HepG2 (cell line): ENCODE measurements around the gene B4GALT5. TPM values are rescaled to one million over a fixed set of nuclear protein-coding genes. Genes with fewer than 3 reads are reported as not detected.
A peak's percentile ranks its signal among the peaks of the same experiment; 100 is the strongest.

ENCODE experiments used
- BORCS8-MEF2B ChIP-seq: sonication (generic); formaldehyde crosslinking; IDR thresholded peaks from 2 replicates; pipeline ENCODE4 v1.8.0; 2022; ENCODE audit warnings: mild to moderate bottlenecking, missing genetic modification reagents
- EEA1 ChIP-seq: sonication (generic); formaldehyde crosslinking; IDR thresholded peaks from 2 replicates; pipeline ENCODE4 v1.5.1; 2020; ENCODE audit warnings: mild to moderate bottlenecking, missing genetic modification reagents, borderline replicate concordance
- ELF3 ChIP-seq: IDR thresholded peaks from 2 replicates; pipeline ENCODE4 v1.6.1; 2016; ENCODE audit warnings: missing genetic modification reagents, missing compliant biosample characterization
- FIP1L1 ChIP-seq: fragments of 200-400 bp; formaldehyde crosslinking; IDR thresholded peaks from 2 replicates; pipeline ENCODE4 v1.6.1; 2018; ENCODE audit warnings: low read depth, mild to moderate bottlenecking, low read length, moderate library complexity, borderline replicate concordance; ENCODE audit not compliant: insufficient read depth
- GTF2F1 ChIP-seq: fragments of 150-350 bp; IDR thresholded peaks from 2 replicates; pipeline ENCODE4 v1.6.1; 2014; ENCODE audit warnings: low read length
- HNF4G ChIP-seq, 2 experiments: sonication (generic) in 1 of 2; formaldehyde crosslinking in 1 of 2; IDR thresholded peaks; 2 replicates each; pipeline versions ENCODE4 v1.4.0 to v1.6.1; 2011 to 2020; ENCODE audit warnings: borderline replicate concordance in 2 of 2, low read depth in 2 of 2, mild to moderate bottlenecking in 2 of 2, low read length in 1 of 2, missing genetic modification reagents in 1 of 2, moderate library complexity in 1 of 2
- ISX ChIP-seq: sonication (generic); formaldehyde crosslinking; conservative IDR thresholded peaks from 2 replicates; pipeline ENCODE4 v1.5.0; 2020; ENCODE audit warnings: missing genetic modification reagents
- JARID2 ChIP-seq: sonication (generic); formaldehyde crosslinking; IDR thresholded peaks from 2 replicates; pipeline ENCODE4 v1.8.1; 2023; ENCODE audit warnings: missing genetic modification reagents, inconsistent platforms; ENCODE audit not compliant: insufficient replicate concordance
- MED1 ChIP-seq: sonication (generic); formaldehyde crosslinking; IDR thresholded peaks from 2 replicates; pipeline ENCODE4 v1.4.0; 2020; ENCODE audit warnings: missing genetic modification reagents
- NR2F6 ChIP-seq, 2 experiments: IDR thresholded peaks; 2 replicates each; pipeline ENCODE4 v1.6.1; 2016; ENCODE audit warnings: antibody characterized with exemption in 1 of 2, mild to moderate bottlenecking in 1 of 2
- PAXIP1 ChIP-seq: sonication (generic); formaldehyde crosslinking; conservative IDR thresholded peaks from 2 replicates; pipeline ENCODE4 v1.4.0; 2020; ENCODE audit warnings: mild to moderate bottlenecking, missing genetic modification reagents, moderate library complexity
- SMARCE1 ChIP-seq: fragments of 450-650 bp; IDR thresholded peaks from 2 replicates; pipeline ENCODE4 v1.6.1; 2017; ENCODE audit warnings: borderline replicate concordance
- SOX6 ChIP-seq, 2 experiments: fragments of 450-650 bp in 1 of 2; sonication (generic) in 1 of 2; formaldehyde crosslinking in 1 of 2; IDR thresholded peaks; 2 replicates each; pipeline versions ENCODE4 v1.4.0 to v1.6.1; 2017 to 2020; ENCODE audit warnings: antibody characterized with exemption in 1 of 2, mild to moderate bottlenecking in 1 of 2, missing genetic modification reagents in 1 of 2
- ZNF143 ChIP-seq: sonication (generic); formaldehyde crosslinking; IDR thresholded peaks from 2 replicates; pipeline ENCODE4 v1.4.0; 2020; ENCODE audit warnings: missing genetic modification reagents
- ZNF224 ChIP-seq: sonication (generic); formaldehyde crosslinking; IDR thresholded peaks from 2 replicates; pipeline ENCODE4 v1.5.0; 2020; ENCODE audit warnings: mild to moderate bottlenecking, missing genetic modification reagents
- ZNF260 ChIP-seq: sonication (generic); formaldehyde crosslinking; IDR thresholded peaks from 2 replicates; pipeline ENCODE4 v1.4.0; 2020; ENCODE audit warnings: missing genetic modification reagents, low read depth, mild to moderate bottlenecking, borderline replicate concordance
- ZNF33B ChIP-seq: sonication (generic); formaldehyde crosslinking; IDR thresholded peaks from 2 replicates; pipeline ENCODE4 v1.5.1; 2020; ENCODE audit warnings: mild to moderate bottlenecking, missing genetic modification reagents
- ZNF780A ChIP-seq: sonication (generic); formaldehyde crosslinking; IDR thresholded peaks from 2 replicates; pipeline ENCODE4 v1.8.0; 2022; ENCODE audit warnings: mild to moderate bottlenecking, missing genetic modification reagents, moderate library complexity
- ZNF891 ChIP-seq: sonication (generic); formaldehyde crosslinking; IDR thresholded peaks from 2 replicates; pipeline ENCODE4 v1.5.0; 2020; ENCODE audit warnings: mild to moderate bottlenecking, missing genetic modification reagents
- ZSCAN29 ChIP-seq: sonication (generic); formaldehyde crosslinking; conservative IDR thresholded peaks from 2 replicates; pipeline ENCODE4 v1.4.0; 2020; ENCODE audit warnings: mild to moderate bottlenecking, missing genetic modification reagents
- ZSCAN30 ChIP-seq: sonication (generic); formaldehyde crosslinking; IDR thresholded peaks from 2 replicates; pipeline ENCODE4 v1.5.0; 2020; ENCODE audit warnings: mild to moderate bottlenecking, missing genetic modification reagents
- polyA plus RNA-seq, 8 experiments: library from polyadenylated mRNA; depleted of rRNA in 3 of 8; stranded (reverse) in 7 of 8; unstranded in 1 of 8; fragments of >200 nt; fragmentation: Illumina TruSeq in 4 of 8; extraction: Trizol in 4 of 8; gene quantifications; 2 replicates each; pipeline versions ENCODE4 v1.2.1 to v1.2.3, GENCODE V29; 2011 to 2016; ENCODE audit warnings: low read depth in 4 of 8, missing spikeins in 1 of 8, mixed read lengths in 1 of 8; ENCODE audit not compliant: insufficient read depth in 1 of 8
- total RNA-seq, 5 experiments: library from RNA; depleted of rRNA; stranded (reverse); fragments of >200 nt; fragmentation: Illumina TruSeq; extraction: Trizol; gene quantifications; 2 replicates each; pipeline ENCODE4 v1.2.3, GENCODE V29; 2016; ENCODE audit warnings: low read depth in 1 of 5
- TF ChIP-seq, protein P1 (sequence below): sonication (generic); formaldehyde crosslinking; IDR thresholded peaks from 2 replicates; pipeline ENCODE4 v1.5.0; 2020; ENCODE audit warnings: mild to moderate bottlenecking, missing genetic modification reagents
- TF ChIP-seq, protein P2 (sequence below): IDR thresholded peaks from 2 replicates; pipeline ENCODE4 v1.6.1; 2016; ENCODE audit warnings: mild to moderate bottlenecking

The B4GALT5 gene
- total and polyA plus RNA-seq, 2 of the 13 experiments (the other 11 are each of a cell fraction or from before 2014, with no cell fraction given) = 27.3 to 30.9 TPM

DNA sequence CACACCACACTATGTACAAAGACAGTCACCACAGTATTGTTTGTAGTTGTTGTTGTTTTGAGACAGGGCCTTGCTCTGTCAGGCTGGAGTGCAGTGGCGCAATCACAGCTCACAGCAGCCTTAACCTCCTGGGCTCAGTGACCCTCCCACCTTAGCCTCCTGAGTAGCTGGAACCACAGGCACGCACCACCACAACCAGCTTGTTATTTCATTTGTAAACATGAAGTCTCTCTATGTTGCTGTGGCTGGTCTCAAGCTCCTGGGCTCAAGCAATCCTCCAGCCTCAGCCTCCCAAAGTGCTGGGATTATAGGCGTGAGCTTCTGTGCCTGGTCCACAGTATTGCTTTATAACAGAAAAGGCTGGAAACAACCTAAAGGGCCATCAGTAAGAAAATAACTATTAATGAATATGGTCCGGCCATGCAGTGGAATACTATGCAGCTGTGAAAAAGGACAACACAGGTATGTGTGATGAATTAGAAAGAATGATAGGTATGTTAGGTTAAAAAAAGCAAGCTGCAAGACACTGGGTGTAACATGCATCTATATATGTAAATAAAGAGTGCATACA is 115.8 kb downstream of the B4GALT5 start (continued):
- TF ChIP-seq, protein P1, sequence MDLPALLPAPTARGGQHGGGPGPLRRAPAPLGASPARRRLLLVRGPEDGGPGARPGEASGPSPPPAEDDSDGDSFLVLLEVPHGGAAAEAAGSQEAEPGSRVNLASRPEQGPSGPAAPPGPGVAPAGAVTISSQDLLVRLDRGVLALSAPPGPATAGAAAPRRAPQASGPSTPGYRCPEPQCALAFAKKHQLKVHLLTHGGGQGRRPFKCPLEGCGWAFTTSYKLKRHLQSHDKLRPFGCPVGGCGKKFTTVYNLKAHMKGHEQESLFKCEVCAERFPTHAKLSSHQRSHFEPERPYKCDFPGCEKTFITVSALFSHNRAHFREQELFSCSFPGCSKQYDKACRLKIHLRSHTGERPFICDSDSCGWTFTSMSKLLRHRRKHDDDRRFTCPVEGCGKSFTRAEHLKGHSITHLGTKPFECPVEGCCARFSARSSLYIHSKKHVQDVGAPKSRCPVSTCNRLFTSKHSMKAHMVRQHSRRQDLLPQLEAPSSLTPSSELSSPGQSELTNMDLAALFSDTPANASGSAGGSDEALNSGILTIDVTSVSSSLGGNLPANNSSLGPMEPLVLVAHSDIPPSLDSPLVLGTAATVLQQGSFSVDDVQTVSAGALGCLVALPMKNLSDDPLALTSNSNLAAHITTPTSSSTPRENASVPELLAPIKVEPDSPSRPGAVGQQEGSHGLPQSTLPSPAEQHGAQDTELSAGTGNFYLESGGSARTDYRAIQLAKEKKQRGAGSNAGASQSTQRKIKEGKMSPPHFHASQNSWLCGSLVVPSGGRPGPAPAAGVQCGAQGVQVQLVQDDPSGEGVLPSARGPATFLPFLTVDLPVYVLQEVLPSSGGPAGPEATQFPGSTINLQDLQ (CRISPR knock-in tag) = peak; percentile 42; the same call in 1 of the 2 replicates
- no peak for TF ChIP-seq ELF3 (CRISPR knock-in tag)
- TF ChIP-seq ZNF260 (CRISPR knock-in tag) = peak; percentile 99
- no peak for TF ChIP-seq JARID2 (CRISPR knock-in tag)
- no peak for TF ChIP-seq GTF2F1
- TF ChIP-seq, protein P2, sequence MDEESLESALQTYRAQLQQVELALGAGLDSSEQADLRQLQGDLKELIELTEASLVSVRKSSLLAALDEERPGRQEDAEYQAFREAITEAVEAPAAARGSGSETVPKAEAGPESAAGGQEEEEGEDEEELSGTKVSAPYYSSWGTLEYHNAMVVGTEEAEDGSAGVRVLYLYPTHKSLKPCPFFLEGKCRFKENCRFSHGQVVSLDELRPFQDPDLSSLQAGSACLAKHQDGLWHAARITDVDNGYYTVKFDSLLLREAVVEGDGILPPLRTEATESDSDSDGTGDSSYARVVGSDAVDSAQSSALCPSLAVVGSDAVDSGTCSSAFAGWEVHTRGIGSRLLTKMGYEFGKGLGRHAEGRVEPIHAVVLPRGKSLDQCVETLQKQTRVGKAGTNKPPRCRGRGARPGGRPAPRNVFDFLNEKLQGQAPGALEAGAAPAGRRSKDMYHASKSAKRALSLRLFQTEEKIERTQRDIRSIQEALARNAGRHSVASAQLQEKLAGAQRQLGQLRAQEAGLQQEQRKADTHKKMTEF = no peak
- no peak for TF ChIP-seq SOX6 (IDR thresholded peaks at IDR 0.05)
- TF ChIP-seq SOX6 (CRISPR knock-in tag; IDR thresholded peaks at IDR 0.05) = peak; percentile 85
- no peak for TF ChIP-seq ZNF33B
- TF ChIP-seq NR2F6 (IDR thresholded peaks at IDR 0.05) = no peak
- peak; percentile 39 for TF ChIP-seq NR2F6 (CRISPR knock-in tag; IDR thresholded peaks at IDR 0.05)
- TF ChIP-seq ZSCAN30 (CRISPR knock-in tag) = no peak
- no peak; the same call in 1 of the 2 replicates for TF ChIP-seq EEA1
- TF ChIP-seq FIP1L1 = no peak
- peak; percentile 31; the same call in 1 of the 2 replicates for TF ChIP-seq MED1 (CRISPR knock-in tag)
- TF ChIP-seq ZNF891 = no peak
- no peak for TF ChIP-seq ZNF224 (CRISPR knock-in tag)
- no peak for TF ChIP-seq HNF4G (IDR thresholded peaks at IDR 0.05; ENCODE audit: borderline replicate concordance, low read depth, low read length)
- TF ChIP-seq HNF4G (CRISPR knock-in tag; IDR thresholded peaks at IDR 0.05; ENCODE audit: borderline replicate concordance, low read depth) = no peak
- no peak; the same call in 1 of the 2 replicates for TF ChIP-seq ZNF780A (CRISPR knock-in tag)
- no peak for TF ChIP-seq ZSCAN29 (CRISPR knock-in tag)
- TF ChIP-seq ZNF143 (CRISPR knock-in tag) = no peak
- no peak for TF ChIP-seq ISX (CRISPR knock-in tag)
- no peak for TF ChIP-seq BORCS8-MEF2B (CRISPR knock-in tag)
- no peak for TF ChIP-seq PAXIP1 (CRISPR knock-in tag)
- TF ChIP-seq SMARCE1 = no peak
